ENCODE data around the gene SERPINB1.

SERPINB1 gene

DNA sequence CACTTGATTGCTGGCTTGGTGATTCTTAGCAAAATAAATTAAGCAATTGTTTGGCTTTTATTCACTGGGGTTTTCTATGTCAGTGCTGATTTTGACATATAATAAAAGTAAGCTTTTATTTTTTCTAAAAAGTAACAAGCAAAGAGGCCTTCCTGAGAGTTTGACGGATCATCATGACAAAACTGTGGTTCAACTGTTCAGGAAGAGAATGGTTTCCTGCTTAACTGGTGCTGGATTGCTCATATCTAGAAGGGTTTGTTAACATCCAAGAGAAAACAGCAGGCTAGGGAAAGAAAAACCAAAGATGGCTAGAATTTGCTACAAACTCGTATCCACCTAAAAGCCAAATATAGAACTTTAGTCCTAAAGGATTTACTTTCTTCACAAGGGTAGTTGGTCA is 21.2 kb downstream of the SERPINB1 start:
- DNase-seq (ENCODE audit: extremely low read depth, low read depth), result no peak
- TF ChIP-seq, protein P1, sequence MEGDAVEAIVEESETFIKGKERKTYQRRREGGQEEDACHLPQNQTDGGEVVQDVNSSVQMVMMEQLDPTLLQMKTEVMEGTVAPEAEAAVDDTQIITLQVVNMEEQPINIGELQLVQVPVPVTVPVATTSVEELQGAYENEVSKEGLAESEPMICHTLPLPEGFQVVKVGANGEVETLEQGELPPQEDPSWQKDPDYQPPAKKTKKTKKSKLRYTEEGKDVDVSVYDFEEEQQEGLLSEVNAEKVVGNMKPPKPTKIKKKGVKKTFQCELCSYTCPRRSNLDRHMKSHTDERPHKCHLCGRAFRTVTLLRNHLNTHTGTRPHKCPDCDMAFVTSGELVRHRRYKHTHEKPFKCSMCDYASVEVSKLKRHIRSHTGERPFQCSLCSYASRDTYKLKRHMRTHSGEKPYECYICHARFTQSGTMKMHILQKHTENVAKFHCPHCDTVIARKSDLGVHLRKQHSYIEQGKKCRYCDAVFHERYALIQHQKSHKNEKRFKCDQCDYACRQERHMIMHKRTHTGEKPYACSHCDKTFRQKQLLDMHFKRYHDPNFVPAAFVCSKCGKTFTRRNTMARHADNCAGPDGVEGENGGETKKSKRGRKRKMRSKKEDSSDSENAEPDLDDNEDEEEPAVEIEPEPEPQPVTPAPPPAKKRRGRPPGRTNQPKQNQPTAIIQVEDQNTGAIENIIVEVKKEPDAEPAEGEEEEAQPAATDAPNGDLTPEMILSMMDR (IDR thresholded peaks at IDR 0.05; ENCODE audit: low read depth, low read length), result no peak

DNA sequence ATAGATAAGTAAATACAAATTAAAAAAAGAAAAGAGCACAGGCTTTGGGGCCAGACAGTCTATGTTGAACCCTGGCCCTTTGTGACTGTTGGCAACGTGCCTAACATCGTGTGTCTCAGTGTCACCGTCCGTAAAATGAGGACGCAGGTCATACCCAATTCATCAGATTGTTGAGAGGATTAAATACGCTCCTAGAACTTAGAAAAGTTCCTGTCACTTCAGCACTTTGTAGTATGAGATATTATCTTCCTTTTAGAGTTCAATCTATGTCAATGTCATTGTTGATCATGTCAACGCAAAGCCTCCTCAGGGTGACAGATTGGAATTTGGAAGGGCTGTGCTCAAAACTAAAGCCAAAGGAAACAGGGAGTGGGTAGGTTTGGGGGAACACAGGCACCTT is 21.7 kb downstream of the SERPINB1 start:
- TF ChIP-seq, protein P1 (IDR thresholded peaks at IDR 0.05; ENCODE audit: low read depth, low read length), result no peak
- DNase-seq (ENCODE audit: extremely low read depth, low read depth), result no peak

DNA sequence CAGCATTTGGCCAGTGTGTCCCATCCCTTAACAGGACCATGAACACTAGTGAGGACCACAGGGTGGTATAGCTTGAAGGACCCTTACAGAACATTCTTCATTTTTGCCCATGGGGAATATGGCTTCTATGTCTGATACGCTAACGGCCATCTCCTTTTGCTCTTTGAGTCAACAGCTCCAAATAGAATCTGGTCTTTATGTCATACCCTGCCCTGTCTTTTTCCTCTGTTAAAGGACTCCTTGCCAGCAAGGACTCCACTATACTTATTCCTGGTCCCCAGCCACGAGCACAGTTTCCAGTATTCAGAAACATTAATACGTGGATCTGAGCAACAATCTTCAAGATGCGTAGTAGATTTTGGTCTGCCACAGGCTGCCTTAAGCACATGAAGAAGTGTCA is 22.5 kb downstream of the SERPINB1 start:
- DNase-seq (ENCODE audit: extremely low read depth, low read depth), result no peak
- TF ChIP-seq, protein P1 (IDR thresholded peaks at IDR 0.05; ENCODE audit: low read depth, low read length), result no peak

DNA sequence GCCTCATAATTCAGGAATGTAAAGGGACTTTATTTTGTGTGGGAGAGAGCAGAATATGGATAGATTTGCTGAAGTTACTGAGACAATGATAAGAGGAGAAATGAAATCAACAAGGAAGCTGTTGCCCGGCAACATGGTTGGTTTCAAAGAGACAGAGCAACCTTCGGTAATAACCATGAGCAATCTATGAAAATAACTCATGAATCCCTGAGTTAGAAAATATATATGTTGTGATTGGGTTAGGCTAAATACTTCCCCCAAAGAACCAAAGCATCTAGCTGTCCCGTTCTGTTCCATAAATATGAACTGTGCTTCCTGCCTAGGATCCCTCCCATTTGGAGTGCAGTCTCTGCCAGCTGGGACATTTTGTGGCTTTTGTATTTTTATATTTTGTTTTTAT is 23.1 kb downstream of the SERPINB1 start:
- TF ChIP-seq, protein P1 (IDR thresholded peaks at IDR 0.05; ENCODE audit: low read depth, low read length), result no peak
- no peak for DNase-seq (ENCODE audit: extremely low read depth, low read depth)

DNA sequence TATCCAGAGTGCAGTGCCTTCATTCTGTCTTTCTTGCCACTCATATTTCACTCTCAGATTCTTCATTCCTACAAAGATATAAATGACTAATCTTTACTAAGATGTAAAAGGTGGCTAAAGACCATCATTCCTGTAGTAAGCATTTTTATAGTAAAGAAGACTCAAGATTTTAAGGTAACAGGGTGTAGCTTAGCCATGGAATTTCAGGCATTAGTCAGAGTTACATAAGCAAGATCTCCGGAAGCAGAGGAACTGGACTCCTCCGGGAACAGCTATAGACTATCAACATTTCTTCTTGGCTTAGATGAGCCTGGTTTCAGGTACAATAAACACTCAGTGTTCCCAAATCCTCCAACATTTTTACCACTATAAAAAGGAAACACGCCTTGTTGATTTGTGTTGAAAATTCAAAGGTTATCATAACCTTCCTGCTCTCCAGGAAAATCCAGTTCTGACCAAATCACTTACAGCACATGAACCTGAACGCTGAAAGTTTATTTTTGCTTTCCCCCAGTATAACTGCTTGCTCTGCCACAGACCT is 23.7 kb downstream of the SERPINB1 start:
- no peak for DNase-seq (ENCODE audit: extremely low read depth, low read depth)
- TF ChIP-seq, protein P1 (IDR thresholded peaks at IDR 0.05; ENCODE audit: low read depth, low read length), result no peak

DNA sequence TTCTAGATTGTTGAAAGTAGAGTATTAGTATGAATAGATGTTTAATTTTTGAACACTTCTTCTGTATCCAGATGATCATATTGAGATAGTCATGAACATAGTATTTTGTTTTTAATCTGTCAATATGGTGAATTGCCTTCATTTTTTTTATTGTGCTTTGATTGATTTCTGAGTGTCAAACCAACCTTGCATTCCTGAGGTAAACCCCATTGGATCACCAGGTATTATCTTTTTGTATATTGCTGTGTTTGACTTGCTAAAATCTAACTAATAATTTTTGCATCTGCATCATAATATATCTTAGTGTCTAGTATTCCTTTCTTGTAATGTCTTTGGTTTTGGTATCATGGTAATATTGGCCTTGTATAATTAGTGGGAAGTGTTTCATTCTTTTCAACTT is 25.5 kb downstream of the SERPINB1 start:
- no peak for DNase-seq (ENCODE audit: extremely low read depth, low read depth)
- TF ChIP-seq, protein P1 (IDR thresholded peaks at IDR 0.05; ENCODE audit: low read depth, low read length), result no peak

DNA sequence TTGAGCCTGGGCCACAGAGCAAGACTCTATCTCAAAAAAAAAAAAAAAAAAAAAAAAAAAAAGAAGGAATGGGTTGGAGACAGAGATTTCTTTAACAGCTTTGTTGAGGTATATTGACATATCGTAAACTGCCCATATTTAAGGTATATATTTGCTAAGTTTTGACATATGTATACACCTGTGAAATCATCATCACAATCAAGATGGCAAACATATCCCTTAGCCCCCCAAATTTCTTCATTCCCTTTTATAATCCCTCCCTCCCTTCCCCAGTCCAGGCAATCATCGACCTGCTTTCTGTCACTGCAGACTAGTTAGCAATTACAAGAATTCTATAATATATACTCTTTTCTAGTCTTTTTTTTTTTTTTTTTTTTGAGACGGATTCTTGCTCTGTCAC is 29.0 kb downstream of the SERPINB1 start:
- DNase-seq (ENCODE audit: extremely low read depth, low read depth), result no peak
- TF ChIP-seq, protein P1 (IDR thresholded peaks at IDR 0.05; ENCODE audit: low read depth, low read length), result no peak
